Kidney (tissue), 14 donors: ENCODE results near the gene AOPEP. TPM values are rescaled to one million over a fixed set of nuclear protein-coding genes. Genes with fewer than 3 reads are reported as not detected.

ENCODE experiments used
- DNase-seq, 5 donors: peaks; one replicate each; pipeline ENCODE4 v3.0.0-alpha.2; 2013 to 2020
- FAIRE-seq: peaks from 2 replicates; lab custom pipeline; 2012; peaks lifted over from hg19 to GRCh38; lab: Jason Lieb, UNC
- H3K27ac ChIP-seq, 2 donors: one replicate each; pipeline ENCODE4 v1.7.0; 2013; ENCODE audit warnings: low read depth in 2 of 2, low read length in 2 of 2, inconsistent platforms in 1 of 2
- H3K27me3 ChIP-seq: one replicate; pipeline ENCODE4 v1.7.1; 2013; ENCODE audit warnings: low read length, inconsistent platforms; ENCODE audit not compliant: control insufficient read depth, insufficient read depth
- H3K36me3 ChIP-seq, 3 donors: one replicate each; pipeline versions ENCODE4 v1.7.0 to v1.7.1; 2013; ENCODE audit warnings: low read length in 3 of 3, control low read depth in 1 of 3, inconsistent platforms in 1 of 3; ENCODE audit not compliant: insufficient read depth in 3 of 3, control insufficient read depth in 2 of 3
- H3K4me1 ChIP-seq, 3 donors: one replicate each; pipeline versions ENCODE4 v1.7.0 to v1.7.1; 2013; ENCODE audit warnings: low read length in 3 of 3, inconsistent platforms in 1 of 3, low read depth in 1 of 3; ENCODE audit not compliant: control insufficient read depth in 2 of 3, insufficient read depth in 2 of 3
- H3K4me3 ChIP-seq, 3 donors: one replicate each; pipeline versions ENCODE4 v1.7.0 to v1.8.1; 2013; ENCODE audit warnings: low read length in 3 of 3, control low read depth in 1 of 3, inconsistent platforms in 1 of 3
- H3K9ac ChIP-seq, 3 donors: one replicate each; pipeline versions ENCODE4 v1.7.0 to v1.7.1; 2013; ENCODE audit warnings: low read length in 3 of 3, control low read depth in 1 of 3, inconsistent platforms in 1 of 3
- H3K9me3 ChIP-seq, 3 donors: one replicate each; pipeline versions ENCODE4 v1.7.0 to v1.7.1; 2013; ENCODE audit warnings: low read length in 3 of 3, control low read depth in 1 of 3, inconsistent platforms in 1 of 3; ENCODE audit not compliant: control insufficient read depth in 2 of 3, insufficient read depth in 1 of 3
- intact Hi-C: fragments of 100-400 bp; cut with DNase I; formaldehyde crosslinking; loops from one replicate; pipeline ENCODE4 v1.11.1; 2022
- polyA plus RNA-seq: library from polyadenylated mRNA; stranded (reverse); fragments of 350-450 nt; fragmentation: Illumina TruSeq; extraction: RNeasy Lipid Tissue Mini Kit (QIAGEN cat#74804); gene quantifications from one replicate; pipeline ENCODE4 v1.2.3, GENCODE V29; 2014; ENCODE audit warnings: low read depth, low replicate concordance; ENCODE audit not compliant: insufficient read depth
- total RNA-seq: library from RNA; stranded (reverse); fragmentation: NEBNext Ultra II Directional; extraction: Animal tissue kit (Norgen Biotek cat#: 25700); gene quantifications from one replicate; pipeline ENCODE4 v1.2.1, GENCODE V29; 2021
- TF ChIP-seq, protein P1 (sequence below): IDR thresholded peaks from 3 replicates; pipeline ENCODE4 v1.5.1; 2012; ENCODE audit warnings: mild to moderate bottlenecking, moderate library complexity, borderline replicate concordance; ENCODE audit not compliant: insufficient read depth; ENCODE audit errors: extremely low read depth
- donor health status: control.
- donor health status: control.
- donor health status: control.
- donor health status: control.
- donor health status: control.
- donor health status: DM: yes; HTN: yes; CAD: no.
- donor health status: Normal renal cell carcinoma (clear cell type).

The AOPEP gene
- total and polyA plus RNA-seq, 2 donors from 2014 or later = 52.2 to 119 TPM

DNA sequence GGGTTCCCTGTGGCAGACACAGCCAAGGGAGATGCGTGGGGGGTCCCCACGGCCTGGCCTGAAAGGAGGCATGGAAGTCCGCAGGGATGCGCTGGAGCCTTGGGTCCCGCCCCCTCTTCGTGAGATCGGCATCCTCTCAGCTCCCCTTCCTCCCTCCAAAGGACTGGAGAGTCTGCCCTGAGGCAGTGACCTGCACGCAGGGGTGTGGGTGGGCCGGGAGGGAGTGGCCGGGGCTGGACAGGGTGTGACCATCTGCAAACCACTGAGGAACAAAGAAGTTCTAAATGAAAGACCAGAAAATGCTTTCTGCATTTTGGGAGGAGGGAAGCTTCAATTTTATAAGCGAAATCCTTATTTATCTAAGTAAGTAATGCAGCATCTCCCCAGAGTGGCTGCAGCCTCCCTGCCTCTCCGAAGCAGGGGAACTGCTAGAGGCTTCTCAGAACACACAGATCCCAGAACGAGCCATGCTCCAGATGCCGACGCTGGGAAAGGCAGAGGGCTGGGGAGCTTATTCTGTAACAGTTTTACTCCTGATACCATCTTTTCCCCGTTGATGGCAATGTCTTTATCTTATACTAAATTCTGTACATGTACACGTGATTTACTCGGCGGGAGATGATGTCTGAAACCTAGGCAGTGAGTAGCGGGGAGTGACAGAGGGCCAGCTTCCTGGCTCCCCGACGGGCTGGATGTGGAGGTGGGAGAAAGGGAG, 369.3 kb downstream of the AOPEP start:
- peaks cover 0 to 1% (median 0%) of the 10 kb centered on the region in 3 donors for H3K36me3 ChIP-seq
- TF ChIP-seq, protein P1, sequence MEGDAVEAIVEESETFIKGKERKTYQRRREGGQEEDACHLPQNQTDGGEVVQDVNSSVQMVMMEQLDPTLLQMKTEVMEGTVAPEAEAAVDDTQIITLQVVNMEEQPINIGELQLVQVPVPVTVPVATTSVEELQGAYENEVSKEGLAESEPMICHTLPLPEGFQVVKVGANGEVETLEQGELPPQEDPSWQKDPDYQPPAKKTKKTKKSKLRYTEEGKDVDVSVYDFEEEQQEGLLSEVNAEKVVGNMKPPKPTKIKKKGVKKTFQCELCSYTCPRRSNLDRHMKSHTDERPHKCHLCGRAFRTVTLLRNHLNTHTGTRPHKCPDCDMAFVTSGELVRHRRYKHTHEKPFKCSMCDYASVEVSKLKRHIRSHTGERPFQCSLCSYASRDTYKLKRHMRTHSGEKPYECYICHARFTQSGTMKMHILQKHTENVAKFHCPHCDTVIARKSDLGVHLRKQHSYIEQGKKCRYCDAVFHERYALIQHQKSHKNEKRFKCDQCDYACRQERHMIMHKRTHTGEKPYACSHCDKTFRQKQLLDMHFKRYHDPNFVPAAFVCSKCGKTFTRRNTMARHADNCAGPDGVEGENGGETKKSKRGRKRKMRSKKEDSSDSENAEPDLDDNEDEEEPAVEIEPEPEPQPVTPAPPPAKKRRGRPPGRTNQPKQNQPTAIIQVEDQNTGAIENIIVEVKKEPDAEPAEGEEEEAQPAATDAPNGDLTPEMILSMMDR = no peak
- no peak overlapping the region for H3K27ac ChIP-seq
- FAIRE-seq (no peak), DNase-seq (peak in 2 of 5 donors; percentile 24 to 43)
- intact Hi-C loops = no loop called here
- no peak overlapping the region for H3K9ac ChIP-seq
- no peaks in the 10 kb centered on the region for H3K27me3 ChIP-seq
- H3K9me3 ChIP-seq = no peaks in the 10 kb centered on the region
- H3K4me3 ChIP-seq = no peak overlapping the region
- peaks cover 6 to 26% (median 23%) of the 10 kb centered on the region in 3 donors for H3K4me1 ChIP-seq

- H3K4me1 ChIP-seq = peaks cover 6 to 21% (median 19%) of the 10 kb centered on the region in 3 donors
- FAIRE-seq (no peak), DNase-seq (peak in 1 of 5 donors; percentile 67)
- no peak overlapping the region for H3K27ac ChIP-seq
- H3K9me3 ChIP-seq = no peaks in the 10 kb centered on the region
- intact Hi-C loops = no loop called here
- no peak overlapping the region for H3K9ac ChIP-seq
- TF ChIP-seq, protein P1 = no peak
- H3K4me3 ChIP-seq = no peak overlapping the region
- no peaks in the 10 kb centered on the region for H3K27me3 ChIP-seq
- peaks cover 0 to 5% (median 0%) of the 10 kb centered on the region in 3 donors for H3K36me3 ChIP-seq
These were observed 369.9 kb downstream of the AOPEP start for GRCh38 chr9:95096381-95096780.

GRCh38 chr9:95096807-95097206, 370.3 kb downstream of the AOPEP start:
- Histone ChIP-seq H3K27ac (no peak overlapping the region), H3K27me3 (no peaks in the 10 kb centered on the region), H3K9me3 (no peaks in the 10 kb centered on the region), H3K36me3 (peaks cover 0 to 5% (median 0%) of the 10 kb centered on the region in 3 donors), H3K4me1 (peaks cover 6 to 20% (median 14%) of the 10 kb centered on the region in 3 donors), H3K4me3 (no peak overlapping the region), H3K9ac (no peak overlapping the region)
- TF ChIP-seq, protein P1 = no peak
- intact Hi-C loops = no loop called here
- DNase-seq (peak in 1 of 5 donors; percentile 38), FAIRE-seq (no peak)
